Measurements from ENCODE around the gene IRAK3. TPM values are rescaled to one million over a fixed set of nuclear protein-coding genes. Genes with fewer than 3 reads are reported as not detected.
A peak's percentile ranks its signal among the peaks of the same experiment; 100 is the strongest.

Gene IRAK3
- total RNA-seq, 1 experiment from 2014 or later: 0.70 TPM

GRCh38 chr12:66188584-66189485, at the start of gene IRAK3 (continued):
- no peak for TF ChIP-seq GABPB1 (CRISPR knock-in tag; IDR thresholded peaks at IDR 0.05)
- TF ChIP-seq, protein P1, sequence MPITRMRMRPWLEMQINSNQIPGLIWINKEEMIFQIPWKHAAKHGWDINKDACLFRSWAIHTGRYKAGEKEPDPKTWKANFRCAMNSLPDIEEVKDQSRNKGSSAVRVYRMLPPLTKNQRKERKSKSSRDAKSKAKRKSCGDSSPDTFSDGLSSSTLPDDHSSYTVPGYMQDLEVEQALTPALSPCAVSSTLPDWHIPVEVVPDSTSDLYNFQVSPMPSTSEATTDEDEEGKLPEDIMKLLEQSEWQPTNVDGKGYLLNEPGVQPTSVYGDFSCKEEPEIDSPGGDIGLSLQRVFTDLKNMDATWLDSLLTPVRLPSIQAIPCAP (CRISPR knock-in tag; IDR thresholded peaks at IDR 0.05): peak; percentile 82; the same call in 1 of the 2 replicates
- TF ChIP-seq, protein P2, sequence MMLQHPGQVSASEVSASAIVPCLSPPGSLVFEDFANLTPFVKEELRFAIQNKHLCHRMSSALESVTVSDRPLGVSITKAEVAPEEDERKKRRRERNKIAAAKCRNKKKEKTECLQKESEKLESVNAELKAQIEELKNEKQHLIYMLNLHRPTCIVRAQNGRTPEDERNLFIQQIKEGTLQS (CRISPR knock-in tag; conservative IDR thresholded peaks at IDR 0.05): peak; percentile 78; the same call in 1 of the 2 replicates
- TF ChIP-seq, protein P3, sequence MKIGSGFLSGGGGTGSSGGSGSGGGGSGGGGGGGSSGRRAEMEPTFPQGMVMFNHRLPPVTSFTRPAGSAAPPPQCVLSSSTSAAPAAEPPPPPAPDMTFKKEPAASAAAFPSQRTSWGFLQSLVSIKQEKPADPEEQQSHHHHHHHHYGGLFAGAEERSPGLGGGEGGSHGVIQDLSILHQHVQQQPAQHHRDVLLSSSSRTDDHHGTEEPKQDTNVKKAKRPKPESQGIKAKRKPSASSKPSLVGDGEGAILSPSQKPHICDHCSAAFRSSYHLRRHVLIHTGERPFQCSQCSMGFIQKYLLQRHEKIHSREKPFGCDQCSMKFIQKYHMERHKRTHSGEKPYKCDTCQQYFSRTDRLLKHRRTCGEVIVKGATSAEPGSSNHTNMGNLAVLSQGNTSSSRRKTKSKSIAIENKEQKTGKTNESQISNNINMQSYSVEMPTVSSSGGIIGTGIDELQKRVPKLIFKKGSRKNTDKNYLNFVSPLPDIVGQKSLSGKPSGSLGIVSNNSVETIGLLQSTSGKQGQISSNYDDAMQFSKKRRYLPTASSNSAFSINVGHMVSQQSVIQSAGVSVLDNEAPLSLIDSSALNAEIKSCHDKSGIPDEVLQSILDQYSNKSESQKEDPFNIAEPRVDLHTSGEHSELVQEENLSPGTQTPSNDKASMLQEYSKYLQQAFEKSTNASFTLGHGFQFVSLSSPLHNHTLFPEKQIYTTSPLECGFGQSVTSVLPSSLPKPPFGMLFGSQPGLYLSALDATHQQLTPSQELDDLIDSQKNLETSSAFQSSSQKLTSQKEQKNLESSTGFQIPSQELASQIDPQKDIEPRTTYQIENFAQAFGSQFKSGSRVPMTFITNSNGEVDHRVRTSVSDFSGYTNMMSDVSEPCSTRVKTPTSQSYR (CRISPR knock-in tag; IDR thresholded peaks at IDR 0.05): peak; percentile 94
- TF ChIP-seq, protein P4, sequence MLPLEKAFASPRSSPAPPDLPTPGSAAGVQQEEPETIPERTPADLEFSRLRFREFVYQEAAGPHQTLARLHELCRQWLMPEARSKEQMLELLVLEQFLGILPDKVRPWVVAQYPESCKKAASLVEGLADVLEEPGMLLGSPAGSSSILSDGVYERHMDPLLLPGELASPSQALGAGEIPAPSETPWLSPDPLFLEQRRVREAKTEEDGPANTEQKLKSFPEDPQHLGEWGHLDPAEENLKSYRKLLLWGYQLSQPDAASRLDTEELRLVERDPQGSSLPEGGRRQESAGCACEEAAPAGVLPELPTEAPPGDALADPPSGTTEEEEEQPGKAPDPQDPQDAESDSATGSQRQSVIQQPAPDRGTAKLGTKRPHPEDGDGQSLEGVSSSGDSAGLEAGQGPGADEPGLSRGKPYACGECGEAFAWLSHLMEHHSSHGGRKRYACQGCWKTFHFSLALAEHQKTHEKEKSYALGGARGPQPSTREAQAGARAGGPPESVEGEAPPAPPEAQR (CRISPR knock-in tag; IDR thresholded peaks at IDR 0.05): no peak
- TF ChIP-seq, protein P5, sequence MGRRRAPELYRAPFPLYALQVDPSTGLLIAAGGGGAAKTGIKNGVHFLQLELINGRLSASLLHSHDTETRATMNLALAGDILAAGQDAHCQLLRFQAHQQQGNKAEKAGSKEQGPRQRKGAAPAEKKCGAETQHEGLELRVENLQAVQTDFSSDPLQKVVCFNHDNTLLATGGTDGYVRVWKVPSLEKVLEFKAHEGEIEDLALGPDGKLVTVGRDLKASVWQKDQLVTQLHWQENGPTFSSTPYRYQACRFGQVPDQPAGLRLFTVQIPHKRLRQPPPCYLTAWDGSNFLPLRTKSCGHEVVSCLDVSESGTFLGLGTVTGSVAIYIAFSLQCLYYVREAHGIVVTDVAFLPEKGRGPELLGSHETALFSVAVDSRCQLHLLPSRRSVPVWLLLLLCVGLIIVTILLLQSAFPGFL (CRISPR knock-in tag; IDR thresholded peaks at IDR 0.05; ENCODE audit: borderline replicate concordance): no peak
- TF ChIP-seq FOXK1 (CRISPR knock-in tag; IDR thresholded peaks at IDR 0.05): peak; percentile 84
- no peak for TF ChIP-seq ZBTB21 (CRISPR knock-in tag; IDR thresholded peaks at IDR 0.05; ENCODE audit: borderline replicate concordance)
- TF ChIP-seq KAT7 (CRISPR knock-in tag; IDR thresholded peaks at IDR 0.05; ENCODE audit: borderline replicate concordance): peak; percentile 93
- peak; percentile 85; the same call in 1 of the 2 replicates for TF ChIP-seq AFF4 (CRISPR knock-in tag; IDR thresholded peaks at IDR 0.05; ENCODE audit: borderline replicate concordance)
- TF ChIP-seq NR2C2 (CRISPR knock-in tag; IDR thresholded peaks at IDR 0.05): peak; percentile 78
- TF ChIP-seq NR1H2 (CRISPR knock-in tag; IDR thresholded peaks at IDR 0.05): peak; percentile 70; the same call in 1 of the 2 replicates
- peak; percentile 95 for TF ChIP-seq USF1 (CRISPR knock-in tag; IDR thresholded peaks at IDR 0.05)
- peak; percentile 95 for TF ChIP-seq ELF4 (CRISPR knock-in tag; IDR thresholded peaks at IDR 0.05; ENCODE audit: low read depth)
- peak; percentile 74; the same call in 1 of the 2 replicates for TF ChIP-seq ZNF416 (CRISPR knock-in tag; IDR thresholded peaks at IDR 0.05)
- TF ChIP-seq, protein P6, sequence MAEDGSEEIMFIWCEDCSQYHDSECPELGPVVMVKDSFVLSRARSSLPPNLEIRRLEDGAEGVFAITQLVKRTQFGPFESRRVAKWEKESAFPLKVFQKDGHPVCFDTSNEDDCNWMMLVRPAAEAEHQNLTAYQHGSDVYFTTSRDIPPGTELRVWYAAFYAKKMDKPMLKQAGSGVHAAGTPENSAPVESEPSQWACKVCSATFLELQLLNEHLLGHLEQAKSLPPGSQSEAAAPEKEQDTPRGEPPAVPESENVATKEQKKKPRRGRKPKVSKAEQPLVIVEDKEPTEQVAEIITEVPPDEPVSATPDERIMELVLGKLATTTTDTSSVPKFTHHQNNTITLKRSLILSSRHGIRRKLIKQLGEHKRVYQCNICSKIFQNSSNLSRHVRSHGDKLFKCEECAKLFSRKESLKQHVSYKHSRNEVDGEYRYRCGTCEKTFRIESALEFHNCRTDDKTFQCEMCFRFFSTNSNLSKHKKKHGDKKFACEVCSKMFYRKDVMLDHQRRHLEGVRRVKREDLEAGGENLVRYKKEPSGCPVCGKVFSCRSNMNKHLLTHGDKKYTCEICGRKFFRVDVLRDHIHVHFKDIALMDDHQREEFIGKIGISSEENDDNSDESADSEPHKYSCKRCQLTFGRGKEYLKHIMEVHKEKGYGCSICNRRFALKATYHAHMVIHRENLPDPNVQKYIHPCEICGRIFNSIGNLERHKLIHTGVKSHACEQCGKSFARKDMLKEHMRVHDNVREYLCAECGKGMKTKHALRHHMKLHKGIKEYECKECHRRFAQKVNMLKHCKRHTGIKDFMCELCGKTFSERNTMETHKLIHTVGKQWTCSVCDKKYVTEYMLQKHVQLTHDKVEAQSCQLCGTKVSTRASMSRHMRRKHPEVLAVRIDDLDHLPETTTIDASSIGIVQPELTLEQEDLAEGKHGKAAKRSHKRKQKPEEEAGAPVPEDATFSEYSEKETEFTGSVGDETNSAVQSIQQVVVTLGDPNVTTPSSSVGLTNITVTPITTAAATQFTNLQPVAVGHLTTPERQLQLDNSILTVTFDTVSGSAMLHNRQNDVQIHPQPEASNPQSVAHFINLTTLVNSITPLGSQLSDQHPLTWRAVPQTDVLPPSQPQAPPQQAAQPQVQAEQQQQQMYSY (CRISPR knock-in tag; IDR thresholded peaks at IDR 0.05): peak; percentile 11; the same call in 1 of the 2 replicates
- TF ChIP-seq ZNF263 (CRISPR knock-in tag; IDR thresholded peaks at IDR 0.05; ENCODE audit: low read depth): peak; percentile 62
- TF ChIP-seq, protein P7, sequence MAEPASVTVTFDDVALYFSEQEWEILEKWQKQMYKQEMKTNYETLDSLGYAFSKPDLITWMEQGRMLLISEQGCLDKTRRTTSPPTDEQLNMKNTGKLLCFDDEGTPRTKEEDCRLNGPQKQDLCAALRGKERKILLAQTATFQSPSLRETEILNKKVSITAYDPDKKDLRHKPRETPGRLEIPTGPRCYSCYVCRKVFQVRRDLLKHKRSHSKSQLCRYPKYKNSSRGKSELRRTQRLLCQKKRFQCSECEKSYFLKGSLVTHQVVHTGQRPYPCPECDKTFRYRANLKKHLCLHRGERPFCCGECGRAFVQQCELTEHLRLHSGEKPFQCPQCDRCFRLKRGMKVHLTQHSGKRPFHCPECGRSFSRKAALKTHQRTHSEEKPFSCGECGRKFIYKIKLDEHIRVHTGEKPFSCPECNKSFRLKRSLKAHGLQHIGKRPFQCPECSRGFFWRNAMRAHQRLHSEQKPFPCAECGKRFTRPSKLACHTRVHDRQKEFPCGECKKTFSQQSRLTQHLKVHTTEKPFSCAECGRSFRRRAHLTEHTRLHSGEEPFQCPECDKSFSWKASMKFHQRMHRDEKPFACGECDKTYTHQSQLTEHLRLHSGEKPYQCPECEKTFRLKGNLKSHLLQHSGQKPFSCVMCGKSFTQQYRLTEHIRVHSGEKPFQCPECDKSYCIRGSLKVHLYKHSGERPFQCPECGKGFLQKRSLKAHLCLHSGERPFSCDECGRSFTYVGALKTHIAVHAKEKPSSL (CRISPR knock-in tag; conservative IDR thresholded peaks at IDR 0.05): no peak
- peak; percentile 93 for TF ChIP-seq NFE2L1 (CRISPR knock-in tag; IDR thresholded peaks at IDR 0.05)
